ENCODE results near the gene LARGE1.

- no peak for TF ChIP-seq CTCF (IDR thresholded peaks at IDR 0.05; ENCODE audit: low read length)
- no peak for TF ChIP-seq EZH2 (IDR thresholded peaks at IDR 0.05; ENCODE audit: borderline replicate concordance, low read length)
Observed at GRCh38 chr22:33891992-33892391, 28.3 kb downstream of the LARGE1 start.
